Common myeloid progenitor, CD34-positive (primary cell): ENCODE results near the gene THSD1.
"Not testable (repeated sequence)": the region's sequence is repeated elsewhere in the genome, so short reads cannot be mapped to it uniquely, and the experiment has no call there.

Experiments
- CTCF ChIA-PET: fragments of 350-600 bp; sonication (Branson Sonifier 250); formaldehyde crosslinking; loops from one replicate; lab custom pipeline; 2021; ENCODE audit warnings: antibody characterized with exemption; lab: Charles Lee
- POLR2A ChIA-PET: fragments of 350-600 bp; sonication (Branson Sonifier 250); formaldehyde crosslinking; loops from one replicate; lab custom pipeline; 2021; ENCODE audit warnings: antibody characterized with exemption; lab: Charles Lee
- DNase-seq, 3 donors: peaks; one replicate each; pipeline versions ENCODE4 v3.0.0 to v3.0.0-alpha.2; 2013
- H3K27ac ChIP-seq, 2 experiments: 1 replicate in 1 of 2; 2 replicates in 1 of 2; pipeline ENCODE4 v1.7.0; 2013; ENCODE audit warnings: inconsistent platforms in 2 of 2, low read length in 2 of 2, mild to moderate bottlenecking in 2 of 2, low read depth in 1 of 2, moderate library complexity in 1 of 2; ENCODE audit not compliant: severe bottlenecking in 2 of 2, insufficient read depth in 1 of 2, poor library complexity in 1 of 2
- H3K27me3 ChIP-seq, 5 experiments: replicated peaks in 2 of 5; 1 replicate in 3 of 5; 2 replicates in 2 of 5; pipeline versions ENCODE4 v1.6.1 to v1.7.0; 2013; ENCODE audit warnings: low read length in 4 of 5, mild to moderate bottlenecking in 2 of 5, moderate library complexity in 2 of 5, inconsistent platforms in 1 of 5; ENCODE audit not compliant: insufficient read depth in 5 of 5, control insufficient read depth in 4 of 5
- H3K36me3 ChIP-seq, 4 experiments: 1 replicate in 2 of 4; 2 replicates in 2 of 4; pipeline versions ENCODE4 v1.6.1 to v1.7.0; 2013; ENCODE audit warnings: low read length in 3 of 4, control low read depth in 1 of 4, mild to moderate bottlenecking in 1 of 4; ENCODE audit not compliant: control insufficient read depth in 4 of 4, insufficient read depth in 4 of 4
- H3K4me1 ChIP-seq, 4 experiments: 1 replicate in 3 of 4; 2 replicates in 1 of 4; pipeline versions ENCODE4 v1.6.1 to v1.7.1; 2013; ENCODE audit warnings: low read length in 3 of 4, mild to moderate bottlenecking in 3 of 4, control low read depth in 1 of 4, inconsistent platforms in 1 of 4, moderate library complexity in 1 of 4; ENCODE audit not compliant: control insufficient read depth in 4 of 4, insufficient read depth in 4 of 4; ENCODE audit errors: control extremely low read depth in 1 of 4
- H3K4me3 ChIP-seq, 7 experiments: 1 replicate in 4 of 7; 2 replicates in 3 of 7; pipeline versions ENCODE4 v1.5.1 to v1.7.0; 2013; ENCODE audit warnings: mild to moderate bottlenecking in 7 of 7, low read length in 6 of 7, moderate library complexity in 6 of 7, inconsistent platforms in 2 of 7, low read depth in 2 of 7, control low read depth in 1 of 7; ENCODE audit not compliant: insufficient read depth in 4 of 7, control insufficient read depth in 1 of 7; ENCODE audit errors: extremely low read depth in 1 of 7
- H3K9me3 ChIP-seq, 5 experiments: 1 replicate in 4 of 5; 2 replicates in 1 of 5; pipeline versions ENCODE4 v1.6.1 to v1.7.1; 2013; ENCODE audit warnings: low read length in 4 of 5, mild to moderate bottlenecking in 2 of 5, inconsistent platforms in 1 of 5, low read depth in 1 of 5, moderate library complexity in 1 of 5; ENCODE audit not compliant: control insufficient read depth in 4 of 5, insufficient read depth in 2 of 5; ENCODE audit errors: control extremely low read depth in 1 of 5
- WGBS: methylation state at CpG from one replicate; pipeline ENCODE4 v1.1.5; 2013; ENCODE audit not compliant: insufficient coverage; 5-methylcytosine and 5-hydroxymethylcytosine counted together

Gene THSD1

DNA sequence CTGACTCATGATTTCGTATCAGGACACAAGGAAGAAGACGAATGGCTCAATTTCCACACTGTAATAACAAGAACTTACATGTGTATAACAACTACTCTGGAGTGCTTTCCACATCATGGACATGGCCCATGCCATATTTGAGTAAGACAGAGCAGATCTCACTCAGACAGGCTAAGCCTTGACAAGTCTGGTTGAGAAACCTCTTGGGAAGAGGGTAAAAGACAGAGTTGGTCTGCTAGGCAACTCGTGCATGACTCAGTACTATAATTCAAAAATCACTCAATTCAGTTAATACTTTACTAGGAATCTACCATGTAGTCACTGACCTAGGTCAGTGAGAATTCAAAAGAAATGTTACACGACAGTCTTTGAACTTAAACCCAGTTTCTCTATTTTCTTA, 5.7 kb upstream of the THSD1 start:
- peaks cover 22 to 42% (median 35%) of the 10 kb centered on the region in 4 experiments for H3K36me3 ChIP-seq
- POLR2A ChIA-PET: no interaction called here
- H3K4me3 ChIP-seq: no peak overlapping the region
- no peak for DNase-seq
- WGBS: 100% methylated on average over 3 of the region's 4 CpGs
- no peak overlapping the region for H3K27ac ChIP-seq
- no peaks in the 10 kb centered on the region for H3K4me1 ChIP-seq
- no peaks in the 10 kb centered on the region for H3K27me3 ChIP-seq
- H3K9me3 ChIP-seq: no peaks in the 10 kb centered on the region
- CTCF ChIA-PET: no interaction called here

GRCh38 chr13:52408071-52408658, 2.2 kb upstream of the THSD1 start:
- WGBS: 89% methylated on average over 24 of the region's 33 CpGs
- DNase-seq, POLR2A ChIA-PET, H3K27ac ChIP-seq, H3K9me3 ChIP-seq, H3K4me3 ChIP-seq: not testable (repeated sequence)
- peaks cover 3 to 16% (median 5%) of the 10 kb centered on the region in 5 experiments for H3K27me3 ChIP-seq
- H3K36me3 ChIP-seq: peaks cover 10 to 17% (median 13%) of the 10 kb centered on the region in 4 experiments
- peaks cover 0 to 23% (median 22%) of the 10 kb centered on the region in 4 experiments for H3K4me1 ChIP-seq
- CTCF ChIA-PET: interaction anchor here (1.3 to 2.1 kb wide), 2 partner anchors 8 to 42 kb away, joined by 8 read pairs; partner anchors contain the start of gene VPS36

DNA sequence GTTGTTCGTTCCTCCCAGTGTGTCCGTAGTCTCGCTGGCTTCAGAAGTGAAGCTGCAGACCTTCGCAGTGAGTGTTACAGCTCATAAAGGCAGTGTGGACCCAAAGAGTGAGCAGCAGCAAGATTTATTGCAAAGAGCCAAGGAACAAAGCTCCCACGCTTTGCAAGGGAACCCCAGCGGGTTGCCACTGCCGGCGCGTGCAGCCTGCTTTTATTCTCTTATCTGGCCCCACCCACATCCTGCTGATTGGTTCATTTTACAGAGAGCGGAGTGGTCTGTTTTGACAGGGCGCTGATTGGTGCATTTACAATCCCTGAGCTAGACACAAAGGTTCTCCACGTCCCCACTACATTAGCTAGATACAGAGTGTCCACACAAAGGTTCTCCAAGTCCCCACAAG, 1.5 kb upstream of the THSD1 start:
- H3K4me3 ChIP-seq, H3K9me3 ChIP-seq, POLR2A ChIA-PET, DNase-seq, H3K27ac ChIP-seq: not testable (repeated sequence)
- CTCF ChIA-PET: interaction anchor here (1.0 to 2.1 kb wide), 4 partner anchors 8 to 43 kb away, joined by 3 to 8 read pairs (median 6); partner anchors contain the start of gene VPS36
- H3K36me3 ChIP-seq: peaks cover 8 to 12% (median 10%) of the 10 kb centered on the region in 4 experiments
- H3K27me3 ChIP-seq: peaks cover 3 to 16% (median 5%) of the 10 kb centered on the region in 5 experiments
- 95% methylated on average over 11 of the region's 12 CpGs for WGBS
- H3K4me1 ChIP-seq: peaks cover 0 to 23% (median 22%) of the 10 kb centered on the region in 4 experiments

- H3K4me3 ChIP-seq: peak overlapping the region in 3 of 7 experiments; percentile 53 to 78 (median 74)
- 100% methylated on average over 1 of the region's 4 CpGs for WGBS
- peaks cover 0 to 23% (median 22%) of the 10 kb centered on the region in 4 experiments for H3K4me1 ChIP-seq
- CTCF ChIA-PET: interaction anchor here (1.1 to 2.1 kb wide), 3 partner anchors 9 to 44 kb away, joined by 5 to 8 read pairs (median 8); partner anchors contain the start of gene VPS36
- peaks cover 4 to 6% (median 4%) of the 10 kb centered on the region in 4 experiments for H3K36me3 ChIP-seq
- H3K27ac ChIP-seq: no peak overlapping the region
- POLR2A ChIA-PET: no interaction called here
- H3K9me3 ChIP-seq: no peaks in the 10 kb centered on the region
- peaks cover 3 to 16% (median 5%) of the 10 kb centered on the region in 5 experiments for H3K27me3 ChIP-seq
- no peak for DNase-seq
These were observed 657 bp upstream of the THSD1 start for GRCh38 chr13:52406629-52407028.

- H3K27me3 ChIP-seq: peaks cover 3 to 16% (median 5%) of the 10 kb centered on the region in 5 experiments
- no peak overlapping the region for H3K27ac ChIP-seq
- peaks cover 0 to 23% (median 22%) of the 10 kb centered on the region in 4 experiments for H3K4me1 ChIP-seq
- POLR2A ChIA-PET: no interaction called here
- CTCF ChIA-PET: interaction anchor here (1.3 to 2.2 kb wide), 3 partner anchors 9 to 45 kb away, joined by 3 to 15 read pairs (median 4); partner anchors contain the start of gene VPS36
- H3K36me3 ChIP-seq: no peaks in the 10 kb centered on the region
- WGBS: 2% methylated on average over 9 of the region's 14 CpGs
- peak overlapping the region in 6 of 7 experiments; percentile 53 to 78 (median 66) for H3K4me3 ChIP-seq
- no peaks in the 10 kb centered on the region for H3K9me3 ChIP-seq
- no peak for DNase-seq
These were observed 604 bp downstream of the THSD1 start for GRCh38 chr13:52405369-52405766.

DNA sequence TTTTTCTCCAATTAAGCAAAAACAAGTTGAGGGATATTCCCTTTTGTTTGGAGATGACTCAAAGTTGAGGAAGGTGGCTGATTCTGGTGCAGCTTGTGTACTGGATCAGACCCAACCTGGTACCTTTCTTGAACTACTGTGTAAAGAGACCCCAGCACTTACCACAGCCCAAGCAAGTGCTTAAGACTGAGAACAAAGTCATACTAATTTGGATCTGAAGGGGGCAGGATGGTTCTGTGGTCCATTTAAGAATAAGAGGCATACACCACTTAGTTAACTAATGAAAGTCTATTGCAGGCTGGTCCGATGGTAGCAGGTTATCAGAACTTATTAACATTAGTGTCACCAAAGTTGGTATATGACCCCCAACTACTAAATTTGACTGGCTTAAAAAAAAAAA, 6.3 kb downstream of the THSD1 start:
- H3K4me1 ChIP-seq: peaks cover 0 to 8% (median 7%) of the 10 kb centered on the region in 4 experiments
- no peak overlapping the region for H3K4me3 ChIP-seq
- H3K36me3 ChIP-seq: no peaks in the 10 kb centered on the region
- POLR2A ChIA-PET: no interaction called here
- DNase-seq: peak; percentile 23 to 46 (median 41)
- no peaks in the 10 kb centered on the region for H3K9me3 ChIP-seq
- CTCF ChIA-PET: no interaction called here
- peaks cover 0 to under 1% (median 0%) of the 10 kb centered on the region in 5 experiments for H3K27me3 ChIP-seq
- no peak overlapping the region for H3K27ac ChIP-seq
- WGBS: 67% methylated on average over 1 of the region's 1 CpG

DNA sequence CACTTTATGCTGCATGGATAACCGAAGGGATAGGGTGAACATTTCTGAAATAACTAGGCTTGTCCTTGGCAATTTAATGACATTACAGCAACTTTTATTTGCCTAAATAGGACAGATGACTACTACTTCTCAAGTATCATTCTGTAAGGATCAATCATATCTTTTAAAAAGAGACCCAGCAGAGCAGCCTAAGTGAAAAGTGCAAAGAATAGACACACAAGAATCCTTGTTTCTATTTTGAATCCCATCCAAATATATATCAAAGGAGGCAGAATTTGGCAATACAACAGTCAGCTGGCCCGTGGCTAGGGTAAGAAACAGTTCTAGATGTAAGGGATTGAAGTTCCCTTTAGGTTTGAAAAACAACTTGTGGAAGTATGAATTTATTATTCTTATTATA, 6.9 kb downstream of the THSD1 start:
- POLR2A ChIA-PET: no interaction called here
- WGBS: no CpG with 5 or more reads among the region's 2 CpGs
- H3K4me1 ChIP-seq: peaks cover 0 to 3% (median 2%) of the 10 kb centered on the region in 4 experiments
- H3K4me3 ChIP-seq: no peak overlapping the region
- DNase-seq: no peak
- no peak overlapping the region for H3K27ac ChIP-seq
- CTCF ChIA-PET: no interaction called here
- no peaks in the 10 kb centered on the region for H3K9me3 ChIP-seq
- no peaks in the 10 kb centered on the region for H3K36me3 ChIP-seq
- no peaks in the 10 kb centered on the region for H3K27me3 ChIP-seq
